Activated T-cell treated with anti-CD3 and anti-CD28 coated beads, Interleukin-2, amount 50 U/mL, for 24 hours (primary cell): Measurements from ENCODE around the gene TMEM201.

ENCODE experiments used
- DNase-seq: peaks from one replicate; pipeline ENCODE4 v3.0.0-alpha.2; 2020
- H3K27ac Mint-ChIP-seq: 2 replicates; pipeline ENCODE4 v1.8.0; 2020; ENCODE audit warnings: mild to moderate bottlenecking, mixed read lengths
- H3K27me3 Mint-ChIP-seq: 2 replicates; pipeline ENCODE4 v1.8.0; 2020; ENCODE audit warnings: mixed read lengths
- H3K36me3 Mint-ChIP-seq: 2 replicates; pipeline ENCODE4 v1.8.0; 2020; ENCODE audit warnings: low read depth, mixed read lengths
- H3K4me1 Mint-ChIP-seq: 2 replicates; pipeline ENCODE4 v1.8.0; 2020; ENCODE audit warnings: low read depth, mixed read lengths
- H3K4me3 Mint-ChIP-seq: 2 replicates; pipeline ENCODE4 v1.8.0; 2020; ENCODE audit warnings: mild to moderate bottlenecking, moderate library complexity, mixed read lengths
- H3K9me3 Mint-ChIP-seq: 2 replicates; pipeline ENCODE4 v1.8.0; 2020; ENCODE audit warnings: mixed read lengths

The TMEM201 gene

DNA sequence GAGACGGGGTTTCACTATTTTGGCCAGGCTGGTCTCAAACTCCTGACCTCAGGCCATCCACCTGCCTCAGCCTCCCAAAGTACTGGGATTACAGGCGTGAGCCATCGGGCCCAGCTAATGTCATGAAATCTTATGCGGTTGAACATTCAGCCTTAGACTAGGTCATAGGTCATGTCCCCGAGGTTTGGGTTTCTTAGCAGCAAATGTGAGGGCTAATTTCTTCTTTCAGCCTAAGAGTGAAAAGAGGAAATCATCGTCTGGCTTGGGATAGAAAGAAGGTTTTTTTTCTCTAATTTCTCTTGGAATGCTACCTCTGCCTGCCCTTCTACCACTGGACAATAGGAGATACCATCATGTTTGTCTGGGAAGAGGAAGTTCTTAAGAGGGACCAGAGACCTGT, 44.8 kb downstream of the TMEM201 start:
- Mint-ChIP-seq H3K27me3 (no peaks in the 10 kb centered on the region), H3K36me3 (peaks cover 77% of the 10 kb centered on the region), H3K9me3 (no peaks in the 10 kb centered on the region), H3K27ac (peak overlapping the region; percentile 69), H3K4me3 (peak overlapping the region; percentile 29), H3K4me1 (peaks cover 74% of the 10 kb centered on the region)
- no peak for DNase-seq

- Mint-ChIP-seq H3K27me3 (no peaks in the 10 kb centered on the region), H3K27ac (peak overlapping the region; percentile 65), H3K36me3 (peaks cover 79% of the 10 kb centered on the region), H3K4me3 (no peak overlapping the region), H3K9me3 (no peaks in the 10 kb centered on the region), H3K4me1 (peaks cover 76% of the 10 kb centered on the region)
- no peak for DNase-seq
Measured at GRCh38 chr1:9634582-9634981, 45.9 kb downstream of the TMEM201 start.

DNA sequence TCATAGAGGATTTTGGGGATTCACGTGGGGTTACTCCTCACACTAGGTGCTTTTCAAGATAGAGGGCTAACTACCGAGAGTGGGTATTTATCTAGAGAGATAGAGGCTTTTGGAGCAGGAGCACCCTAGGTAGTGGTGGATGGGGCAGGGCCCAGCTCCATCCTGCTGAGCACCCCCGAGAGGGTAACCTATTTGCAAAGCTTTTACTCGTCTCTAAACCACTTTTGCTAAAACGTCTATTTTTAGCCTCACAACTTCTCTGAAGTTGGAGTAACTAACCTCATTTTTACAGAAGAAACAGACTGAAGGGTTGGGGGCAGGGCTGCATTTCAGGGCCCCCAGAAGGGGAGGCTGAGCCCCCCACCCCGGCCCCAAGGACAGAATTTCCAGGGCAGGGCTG, 50.5 kb downstream of the TMEM201 start:
- Mint-ChIP-seq H3K36me3 (peaks cover 63% of the 10 kb centered on the region), H3K4me3 (peak overlapping the region; percentile 26), H3K9me3 (no peaks in the 10 kb centered on the region), H3K27me3 (no peaks in the 10 kb centered on the region), H3K27ac (peak overlapping the region; percentile 78), H3K4me1 (peaks cover 74% of the 10 kb centered on the region)
- no peak for DNase-seq

DNA sequence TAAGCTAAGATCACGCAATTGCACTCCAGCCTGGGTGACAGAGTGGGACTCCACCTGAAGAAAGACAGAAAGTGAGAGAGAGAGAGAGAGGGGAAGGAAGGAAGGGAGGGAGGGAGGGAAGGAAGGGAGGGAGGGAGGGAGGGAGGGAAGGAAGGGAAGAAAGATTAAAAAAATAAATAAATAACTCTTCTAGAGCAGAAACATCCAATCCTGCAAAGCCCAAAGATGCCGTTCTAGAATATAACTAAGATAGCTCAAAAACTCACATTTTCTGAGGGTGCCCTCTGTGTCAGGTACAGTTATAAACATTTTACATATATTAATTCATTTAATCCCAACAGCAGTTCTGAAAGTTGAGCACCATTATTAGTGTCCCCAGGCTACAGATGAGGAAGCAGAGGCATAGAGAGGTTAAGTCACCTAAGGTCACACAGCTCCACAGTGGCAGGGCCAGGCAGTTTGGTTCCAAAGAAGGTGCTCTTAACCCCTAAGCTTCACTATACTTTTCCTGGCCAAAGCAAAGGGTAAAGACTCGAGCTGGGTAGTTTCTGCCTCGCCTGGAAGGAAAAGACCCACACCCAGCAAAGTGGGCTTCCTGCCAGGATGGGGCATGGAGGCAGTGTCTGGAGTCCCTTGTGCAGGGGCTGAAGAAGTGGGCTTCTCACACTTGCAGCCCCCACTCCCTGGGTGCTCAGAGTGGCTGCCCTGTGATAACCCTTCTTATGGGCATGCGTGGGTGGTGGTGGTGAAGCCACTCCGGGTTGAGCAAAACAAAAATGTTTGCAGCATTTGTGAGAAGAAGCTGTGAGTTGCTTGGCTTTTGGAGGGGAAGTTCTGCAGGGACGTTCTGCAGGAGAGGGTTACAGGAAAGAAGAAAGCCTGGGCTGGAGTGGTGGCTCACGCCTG, 54.9 kb downstream of the TMEM201 start:
- no peaks in the 10 kb centered on the region for H3K9me3 Mint-ChIP-seq
- H3K4me1 Mint-ChIP-seq, result peaks cover 70% of the 10 kb centered on the region
- DNase-seq, result no peak
- H3K4me3 Mint-ChIP-seq, result peak overlapping the region; percentile 29
- H3K36me3 Mint-ChIP-seq, result peaks cover 29% of the 10 kb centered on the region
- no peaks in the 10 kb centered on the region for H3K27me3 Mint-ChIP-seq
- H3K27ac Mint-ChIP-seq, result peak overlapping the region; percentile 89

DNA sequence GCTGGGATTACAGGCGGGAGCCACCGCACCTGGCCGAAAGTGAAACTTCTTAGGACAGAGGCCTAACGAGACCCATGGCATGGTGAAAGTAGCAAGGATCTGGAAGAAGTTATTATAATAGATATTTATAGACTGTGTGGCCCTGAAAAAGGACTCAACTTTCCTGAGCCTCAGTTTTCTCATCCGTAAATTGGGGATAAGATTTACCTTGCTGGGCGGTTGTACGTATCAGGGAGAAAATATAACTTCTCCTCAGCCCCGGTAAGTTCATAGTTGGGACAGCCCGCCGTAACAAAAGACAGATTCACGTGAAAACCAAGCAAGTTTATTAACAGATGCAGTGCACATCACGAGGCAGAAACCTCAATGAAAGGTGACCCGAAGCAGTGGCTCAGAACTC, 57.3 kb downstream of the TMEM201 start:
- Mint-ChIP-seq H3K27me3 (no peaks in the 10 kb centered on the region), H3K27ac (peak overlapping the region; percentile 45), H3K4me1 (peaks cover 62% of the 10 kb centered on the region)

GRCh38 chr1:9648171-9648570, 59.5 kb downstream of the TMEM201 start:
- Mint-ChIP-seq H3K4me3 (no peak overlapping the region), H3K36me3 (peaks cover 10% of the 10 kb centered on the region), H3K4me1 (peaks cover 55% of the 10 kb centered on the region), H3K27me3 (no peaks in the 10 kb centered on the region), H3K9me3 (no peaks in the 10 kb centered on the region), H3K27ac (no peak overlapping the region)
- DNase-seq, result no peak

More for the DNA sequence above, 57.3 kb downstream of the TMEM201 start:
- peaks cover 12% of the 10 kb centered on the region for H3K36me3 Mint-ChIP-seq
- no peak overlapping the region for H3K4me3 Mint-ChIP-seq
- DNase-seq, result no peak
- H3K9me3 Mint-ChIP-seq, result no peaks in the 10 kb centered on the region

DNA sequence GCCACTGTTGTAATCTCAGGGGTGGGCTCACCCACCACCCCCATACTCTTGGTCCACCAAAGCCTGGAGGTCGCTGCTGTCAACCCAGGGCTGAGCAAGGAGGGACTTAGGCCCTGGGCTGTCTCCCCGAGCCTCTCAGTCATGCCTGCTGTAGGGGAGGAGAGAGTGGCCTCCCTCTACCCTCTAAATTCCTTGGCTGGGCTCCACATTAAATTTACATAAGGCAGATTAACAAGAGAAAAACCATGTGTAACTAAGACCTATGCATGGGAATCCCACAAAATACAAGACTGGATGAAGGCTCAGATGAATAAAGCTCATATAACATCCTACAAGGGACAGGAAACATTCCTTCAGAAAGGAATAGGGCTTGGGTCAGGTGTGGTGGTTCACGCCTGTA, 61.1 kb downstream of the TMEM201 start:
- H3K36me3 Mint-ChIP-seq, result peaks cover 23% of the 10 kb centered on the region
- H3K4me3 Mint-ChIP-seq, result peak overlapping the region; percentile 91
- no peak for DNase-seq
- no peak overlapping the region for H3K27ac Mint-ChIP-seq
- peaks cover 59% of the 10 kb centered on the region for H3K4me1 Mint-ChIP-seq
- no peaks in the 10 kb centered on the region for H3K9me3 Mint-ChIP-seq
- H3K27me3 Mint-ChIP-seq, result no peaks in the 10 kb centered on the region

DNA sequence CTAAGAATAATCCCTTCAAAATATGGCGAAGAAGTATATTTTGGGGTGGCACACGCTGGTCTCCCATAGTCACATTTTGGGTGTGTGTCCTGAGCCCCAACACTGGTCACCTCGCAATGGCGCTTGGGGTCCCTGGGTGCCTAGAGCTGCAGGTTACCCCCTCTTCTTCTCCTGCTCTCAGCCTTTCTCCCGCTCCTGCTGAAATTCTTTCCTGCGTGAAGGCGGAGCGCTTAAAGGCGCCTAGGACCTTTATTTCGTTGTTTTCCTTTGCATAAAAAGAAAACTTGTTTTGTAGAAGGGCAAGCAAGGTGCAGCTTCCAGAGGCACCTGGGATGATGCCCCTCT, 62.5 kb downstream of the TMEM201 start:
- Mint-ChIP-seq H3K4me3 (peak overlapping the region; percentile 91), H3K36me3 (peaks cover 28% of the 10 kb centered on the region), H3K27me3 (no peaks in the 10 kb centered on the region), H3K9me3 (no peaks in the 10 kb centered on the region), H3K27ac (peak overlapping the region; percentile 94), H3K4me1 (peaks cover 67% of the 10 kb centered on the region)
- DNase-seq, result no peak

DNA sequence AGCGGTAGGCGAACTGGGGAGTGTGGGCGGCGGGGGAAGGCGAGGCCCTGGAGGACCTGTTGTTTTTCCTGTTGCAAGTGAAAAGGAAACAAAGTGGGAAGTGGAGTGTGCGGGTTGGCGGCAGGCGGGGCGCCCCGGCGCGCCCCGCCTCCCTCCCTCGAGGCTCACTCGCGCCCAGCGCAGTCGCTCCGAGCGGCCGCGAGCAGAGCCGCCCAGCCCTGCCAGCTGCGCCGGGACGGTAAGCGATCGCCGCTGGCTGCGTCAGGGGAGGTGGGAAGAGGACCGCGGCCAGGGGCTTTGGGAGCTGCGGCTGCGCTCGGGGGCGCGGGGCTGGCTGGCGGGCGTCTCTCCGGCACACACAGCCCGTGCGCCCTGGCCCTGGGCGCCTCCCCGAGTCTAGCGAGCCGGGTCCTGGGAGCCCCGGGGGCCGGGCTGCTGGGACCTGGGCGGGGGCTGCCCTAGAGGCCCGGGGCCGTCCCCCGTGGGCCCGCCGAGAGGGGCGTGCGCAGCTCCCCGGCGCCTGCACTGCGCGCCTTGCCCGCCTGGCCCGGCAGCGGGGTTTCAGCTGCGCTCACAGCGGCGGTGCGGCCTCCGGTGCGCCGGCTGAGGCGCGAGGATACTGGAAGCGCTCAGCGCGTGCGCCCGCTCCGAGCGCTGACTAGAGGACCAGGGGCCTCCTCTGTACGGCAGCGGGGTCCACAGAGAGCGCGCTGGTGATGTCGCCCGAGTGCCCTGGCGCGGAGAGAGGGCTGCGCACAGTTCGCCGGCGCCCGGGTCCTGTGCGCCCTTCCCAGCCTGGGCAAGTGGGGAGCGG, 63.1 kb downstream of the TMEM201 start, which contains the start of gene PIK3CD:
PIK3CD (plus strand) TSS at position 167 of the 814 bp plus-strand sequence. CDS start 58,725 bp downstream, outside the sequence.
- peak; percentile 76 for DNase-seq
- Mint-ChIP-seq H3K4me1 (peaks cover 69% of the 10 kb centered on the region), H3K27me3 (no peaks in the 10 kb centered on the region), H3K27ac (peak within 1 kb of the TSS; percentile 98), H3K36me3 (peaks cover 33% of the 10 kb centered on the region), H3K4me3 (peak within 1 kb of the TSS; percentile 91), H3K9me3 (no peaks in the 10 kb centered on the region)

DNA sequence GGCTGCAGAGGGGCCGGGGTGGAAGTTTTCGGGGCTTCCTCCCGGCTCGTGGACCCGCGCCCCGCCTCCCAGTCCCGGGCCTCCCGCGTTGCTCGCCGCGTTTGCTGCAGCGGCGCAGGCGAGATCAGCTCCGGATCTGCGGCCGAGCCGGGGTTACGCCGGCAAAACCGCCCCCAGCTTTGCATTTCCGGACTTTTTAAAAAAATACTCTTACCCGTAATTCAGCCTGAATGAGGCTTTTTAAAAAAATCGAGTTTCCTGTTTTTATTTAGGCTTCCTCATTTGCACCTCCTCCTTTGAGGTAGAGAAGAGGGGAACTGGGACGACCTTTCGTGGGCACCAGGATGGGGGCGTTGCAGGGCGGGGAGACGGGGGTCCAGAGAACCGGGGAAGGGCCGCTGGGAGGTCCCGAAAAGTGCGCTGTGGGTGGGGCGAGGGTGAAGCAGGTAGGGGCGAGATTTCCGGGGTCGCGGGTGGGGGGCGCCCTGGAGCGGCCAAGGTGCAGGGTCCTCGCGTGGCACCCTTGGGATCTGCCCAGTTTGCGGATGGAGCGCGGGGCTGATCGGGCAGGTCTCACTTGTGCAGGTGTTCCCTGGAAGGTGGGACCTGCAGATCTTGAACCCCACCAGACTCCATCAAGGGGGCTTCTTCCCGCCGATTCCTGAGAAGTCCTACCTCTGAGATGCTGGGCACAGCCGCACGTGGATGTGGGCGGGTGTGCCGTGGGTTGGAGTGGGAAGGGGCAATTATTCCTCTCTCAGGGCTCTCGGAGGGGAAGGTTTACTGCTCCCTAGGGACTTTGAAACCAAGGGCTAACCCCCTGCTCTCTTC, 63.9 kb downstream of the TMEM201 start:
- Mint-ChIP-seq H3K27ac (peak overlapping the region; percentile 98), H3K27me3 (no peaks in the 10 kb centered on the region), H3K4me1 (peaks cover 73% of the 10 kb centered on the region), H3K36me3 (peaks cover 40% of the 10 kb centered on the region), H3K4me3 (peak overlapping the region; percentile 90), H3K9me3 (no peaks in the 10 kb centered on the region)
- peak; percentile 72 for DNase-seq

DNA sequence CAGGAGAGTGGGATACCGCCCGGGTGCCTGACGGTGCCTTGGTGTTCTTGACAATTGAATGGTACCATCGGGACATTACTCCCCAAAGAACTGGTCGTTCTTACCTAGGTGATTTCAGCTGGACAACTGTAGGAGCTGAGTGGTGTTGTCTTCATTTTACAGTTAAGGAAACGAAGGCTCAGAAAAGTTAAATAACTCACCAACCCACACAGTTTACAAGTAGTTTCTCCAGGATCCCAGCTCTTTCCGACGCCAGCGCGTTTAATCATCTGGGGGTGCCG, 64.4 kb downstream of the TMEM201 start:
- no peaks in the 10 kb centered on the region for H3K27me3 Mint-ChIP-seq
- H3K9me3 Mint-ChIP-seq, result no peaks in the 10 kb centered on the region
- peaks cover 43% of the 10 kb centered on the region for H3K36me3 Mint-ChIP-seq
- H3K4me3 Mint-ChIP-seq, result peak overlapping the region; percentile 90
- H3K27ac Mint-ChIP-seq, result peak overlapping the region; percentile 98
- no peak for DNase-seq
- peaks cover 73% of the 10 kb centered on the region for H3K4me1 Mint-ChIP-seq

GRCh38 chr1:9653491-9654050, 64.9 kb downstream of the TMEM201 start:
- H3K27me3 Mint-ChIP-seq, result no peaks in the 10 kb centered on the region
- no peaks in the 10 kb centered on the region for H3K9me3 Mint-ChIP-seq
- peaks cover 43% of the 10 kb centered on the region for H3K36me3 Mint-ChIP-seq
- peak overlapping the region; percentile 90 for H3K4me3 Mint-ChIP-seq
- peaks cover 73% of the 10 kb centered on the region for H3K4me1 Mint-ChIP-seq
- DNase-seq, result peak; percentile 67
- H3K27ac Mint-ChIP-seq, result peak overlapping the region; percentile 98

GRCh38 chr1:9654051-9654833, 65.5 kb downstream of the TMEM201 start:
- no peaks in the 10 kb centered on the region for H3K9me3 Mint-ChIP-seq
- DNase-seq, result peak; percentile 64
- peak overlapping the region; percentile 90 for H3K4me3 Mint-ChIP-seq
- H3K27ac Mint-ChIP-seq, result peak overlapping the region; percentile 98
- peaks cover 45% of the 10 kb centered on the region for H3K36me3 Mint-ChIP-seq
- peaks cover 78% of the 10 kb centered on the region for H3K4me1 Mint-ChIP-seq
- no peaks in the 10 kb centered on the region for H3K27me3 Mint-ChIP-seq
